Thyroid gland (tissue), 4 donors: ENCODE data around the gene DVL3.

Experiments
- POLR2A ChIP-seq, 2 donors: fragments of 450-650 bp; IDR thresholded peaks; one replicate each; pipeline ENCODE4 v1.6.1; 2017; ENCODE audit warnings: antibody characterized with exemption in 2 of 2, mild to moderate bottlenecking in 2 of 2, moderate library complexity in 1 of 2
- TF ChIP-seq, protein P1 (sequence below), 6 experiments: fragments of 200-600 bp in 3 of 6; fragments of 450-650 bp in 3 of 6; sonication (generic) in 3 of 6; IDR thresholded peaks; one replicate each; pipeline ENCODE4 v1.5.1; 2016 to 2019; ENCODE audit warnings: antibody characterized with exemption in 6 of 6, mild to moderate bottlenecking in 2 of 6, inconsistent platforms in 1 of 6, moderate library complexity in 1 of 6

DNA sequence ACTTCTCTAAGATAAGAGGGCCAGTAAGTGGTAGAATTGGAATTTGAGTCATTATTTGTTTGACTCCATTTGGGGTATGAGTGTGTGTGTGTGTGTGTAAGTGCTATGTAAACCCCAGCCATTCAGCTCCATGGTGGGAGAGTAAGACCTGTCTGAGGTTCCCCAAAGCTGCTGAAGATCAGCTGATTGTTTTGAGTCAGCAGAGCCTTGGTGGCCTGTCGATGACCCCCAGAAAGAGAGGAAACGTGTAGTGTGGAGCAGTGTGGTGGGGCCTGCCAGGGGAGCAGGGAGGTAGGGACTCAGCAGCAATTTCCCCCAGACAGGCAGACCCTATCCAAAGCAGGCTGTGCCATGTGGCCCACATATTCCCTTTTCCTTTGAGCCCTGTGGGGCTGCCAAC lies 5.3 kb downstream of the DVL3 start:
- TF ChIP-seq, protein P1, sequence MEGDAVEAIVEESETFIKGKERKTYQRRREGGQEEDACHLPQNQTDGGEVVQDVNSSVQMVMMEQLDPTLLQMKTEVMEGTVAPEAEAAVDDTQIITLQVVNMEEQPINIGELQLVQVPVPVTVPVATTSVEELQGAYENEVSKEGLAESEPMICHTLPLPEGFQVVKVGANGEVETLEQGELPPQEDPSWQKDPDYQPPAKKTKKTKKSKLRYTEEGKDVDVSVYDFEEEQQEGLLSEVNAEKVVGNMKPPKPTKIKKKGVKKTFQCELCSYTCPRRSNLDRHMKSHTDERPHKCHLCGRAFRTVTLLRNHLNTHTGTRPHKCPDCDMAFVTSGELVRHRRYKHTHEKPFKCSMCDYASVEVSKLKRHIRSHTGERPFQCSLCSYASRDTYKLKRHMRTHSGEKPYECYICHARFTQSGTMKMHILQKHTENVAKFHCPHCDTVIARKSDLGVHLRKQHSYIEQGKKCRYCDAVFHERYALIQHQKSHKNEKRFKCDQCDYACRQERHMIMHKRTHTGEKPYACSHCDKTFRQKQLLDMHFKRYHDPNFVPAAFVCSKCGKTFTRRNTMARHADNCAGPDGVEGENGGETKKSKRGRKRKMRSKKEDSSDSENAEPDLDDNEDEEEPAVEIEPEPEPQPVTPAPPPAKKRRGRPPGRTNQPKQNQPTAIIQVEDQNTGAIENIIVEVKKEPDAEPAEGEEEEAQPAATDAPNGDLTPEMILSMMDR (IDR thresholded peaks at IDR 0.05) = no peak
- no peak for TF ChIP-seq POLR2A (IDR thresholded peaks at IDR 0.05)
